GM11168 (cell line): Measurements from ENCODE around the gene DPP6.

Experiments used
- in situ Hi-C: fragments of 300-500 bp; cut with MboI; formaldehyde crosslinking; loops from one replicate; pipeline ENCODE4 v1.12.0; 2022; ENCODE audit warnings: low sequenced_read_pairs; ENCODE audit not compliant: unreplicated experiment

DPP6 gene

GRCh38 chr7:154437234-154437633 lies 385.0 kb downstream of the DPP6 start:
- in situ Hi-C loops, result no loop called here

GRCh38 chr7:154438571-154439367 lies 386.6 kb downstream of the DPP6 start:
- in situ Hi-C loops, result no loop called here

DNA sequence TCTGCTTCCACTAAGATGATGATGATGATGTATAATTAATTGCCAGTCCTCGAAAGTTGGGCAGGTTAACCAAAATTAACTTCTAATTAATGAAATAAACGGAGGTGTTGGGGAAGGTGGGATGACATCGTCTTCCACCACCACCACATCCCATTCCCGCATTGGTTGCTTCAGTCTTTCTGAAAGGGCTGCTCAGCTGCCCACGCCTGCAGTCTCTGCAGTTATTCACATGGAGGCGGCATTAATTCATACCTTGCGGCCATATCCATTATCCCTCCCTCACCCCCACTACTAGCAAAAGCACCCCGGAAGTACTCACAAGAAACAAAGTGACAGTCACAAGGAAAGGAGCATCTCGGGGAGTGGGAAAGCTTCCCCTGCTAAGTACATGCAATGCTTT lies 387.9 kb downstream of the DPP6 start:
- in situ Hi-C loops, result no loop called here

- in situ Hi-C loops, result no loop called here
Observed at GRCh38 chr7:154440651-154441050, 388.5 kb downstream of the DPP6 start.

- in situ Hi-C loops, result no loop called here
Observed at GRCh38 chr7:154441811-154442210, 389.6 kb downstream of the DPP6 start.

- in situ Hi-C loops, result no loop called here
Observed at GRCh38 chr7:154442939-154443338, 390.7 kb downstream of the DPP6 start.

GRCh38 chr7:154450451-154450850 lies 398.3 kb downstream of the DPP6 start:
- in situ Hi-C loops, result no loop called here

DNA sequence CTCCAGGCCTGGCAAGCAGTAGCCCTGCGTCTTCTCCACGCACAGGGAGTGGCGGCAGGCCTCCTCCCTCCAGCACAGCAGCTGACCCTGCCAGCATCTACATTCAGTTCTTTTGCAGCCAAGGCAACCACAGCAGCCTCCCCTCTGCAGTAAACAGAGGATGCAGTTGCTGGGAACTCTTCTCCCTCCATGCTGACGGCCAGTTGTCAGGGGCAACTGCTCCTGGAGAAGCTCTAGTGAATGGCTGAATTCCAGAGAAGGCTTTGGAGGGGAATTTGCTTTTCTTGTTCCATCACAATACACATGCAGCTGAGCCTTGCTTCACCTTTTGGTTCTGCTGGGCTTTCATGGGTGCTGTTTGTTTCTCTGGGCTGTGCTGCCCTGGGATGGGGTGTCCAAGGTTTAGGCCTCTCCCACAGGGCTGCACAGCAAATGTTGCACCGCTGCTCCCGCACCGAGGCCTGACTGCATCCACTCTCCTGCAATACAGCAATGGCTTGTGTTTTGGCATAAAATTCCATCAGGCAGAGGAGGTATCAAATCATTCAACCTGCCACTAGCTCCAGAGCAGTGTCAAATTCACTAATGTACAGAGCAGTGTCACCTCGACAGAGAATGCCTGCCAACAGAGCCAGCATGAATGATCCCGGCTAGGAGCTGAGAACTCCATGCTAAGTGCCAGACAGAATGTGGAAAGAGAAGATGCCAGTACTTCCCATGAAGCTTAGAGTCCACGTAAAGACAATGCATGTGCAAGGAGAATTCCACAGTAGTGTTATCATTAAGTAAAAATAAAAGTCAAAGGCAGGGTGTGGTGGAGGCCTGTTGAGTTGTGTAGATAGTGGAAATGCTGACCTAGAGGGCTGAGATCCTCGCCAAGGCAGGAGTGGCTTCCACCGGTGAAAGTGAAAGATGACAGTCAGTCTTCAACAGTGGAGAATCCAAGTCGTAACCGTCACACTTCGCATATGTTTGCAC lies 399.6 kb downstream of the DPP6 start:
- in situ Hi-C loops, result no loop called here

DNA sequence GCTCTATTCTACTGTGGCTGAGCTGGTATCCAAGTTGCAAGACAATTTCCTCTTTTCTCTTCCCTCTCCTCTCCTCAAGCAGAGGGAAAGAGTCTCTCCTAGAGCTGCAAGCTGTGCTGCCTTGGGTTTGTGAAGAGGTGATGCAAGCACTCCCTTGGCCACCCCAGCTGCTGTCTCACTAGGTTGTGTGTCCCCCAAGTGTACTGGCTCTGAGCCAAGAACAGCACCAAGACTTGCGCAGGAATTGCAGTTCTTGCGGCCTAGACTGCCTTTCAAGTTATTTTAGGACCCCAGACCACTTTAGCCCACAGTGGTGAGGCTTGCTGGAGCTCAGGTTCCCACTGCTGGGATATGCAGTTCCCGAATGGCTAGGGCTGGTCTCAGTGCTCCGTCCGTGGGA lies 411.6 kb downstream of the DPP6 start:
- in situ Hi-C loops, result no loop called here

- in situ Hi-C loops, result no loop called here
Observed at GRCh38 chr7:154469652-154470051, 417.5 kb downstream of the DPP6 start.

GRCh38 chr7:154472343-154472742 lies 420.1 kb downstream of the DPP6 start:
- in situ Hi-C loops, result no loop called here

DNA sequence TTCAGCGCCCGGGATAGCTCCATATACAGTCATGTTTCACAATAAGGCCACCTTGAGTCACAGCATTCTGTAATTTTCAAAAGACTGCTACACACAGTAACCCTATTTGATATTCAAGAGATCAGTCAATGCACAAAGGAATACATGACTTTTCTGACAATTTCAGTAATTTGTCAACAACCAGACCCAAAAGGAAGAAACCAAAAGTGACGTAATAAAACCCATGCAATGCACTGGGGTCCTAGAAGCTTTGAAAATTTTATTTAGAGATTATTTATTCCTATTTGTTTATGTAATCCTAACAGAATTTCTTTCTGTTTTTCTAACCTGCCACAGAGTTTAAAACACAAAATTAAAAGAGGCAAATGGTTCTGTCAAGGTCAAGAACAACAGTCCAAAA lies 421.2 kb downstream of the DPP6 start:
- in situ Hi-C loops, result no loop called here

GRCh38 chr7:154474903-154475520 lies 422.8 kb downstream of the DPP6 start:
- in situ Hi-C loops, result no loop called here

- in situ Hi-C loops, result no loop called here
Observed at GRCh38 chr7:154475864-154476263, 423.7 kb downstream of the DPP6 start.

- in situ Hi-C loops, result no loop called here
Observed at GRCh38 chr7:154480817-154481216, 428.6 kb downstream of the DPP6 start.

DNA sequence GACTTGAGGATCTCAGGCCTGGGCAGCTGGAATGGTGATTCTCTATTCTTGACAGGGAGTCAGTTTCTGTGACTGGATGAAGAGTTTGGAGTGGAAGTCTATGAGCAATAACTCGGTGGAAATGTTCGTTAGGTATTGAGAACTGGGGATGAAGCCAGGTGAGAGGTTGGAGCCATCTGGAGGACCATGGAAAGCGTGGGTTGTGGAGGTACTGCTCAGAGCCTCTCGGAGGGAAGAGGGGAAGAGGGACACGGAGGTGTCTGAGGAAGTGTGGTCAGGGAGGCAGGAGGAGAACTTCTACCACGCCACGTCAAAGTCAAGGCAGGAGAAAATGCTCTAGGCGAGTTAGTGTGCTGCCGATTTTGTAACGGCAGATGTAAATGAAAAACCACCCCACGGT lies 430.7 kb downstream of the DPP6 start:
- in situ Hi-C loops, result no loop called here

DNA sequence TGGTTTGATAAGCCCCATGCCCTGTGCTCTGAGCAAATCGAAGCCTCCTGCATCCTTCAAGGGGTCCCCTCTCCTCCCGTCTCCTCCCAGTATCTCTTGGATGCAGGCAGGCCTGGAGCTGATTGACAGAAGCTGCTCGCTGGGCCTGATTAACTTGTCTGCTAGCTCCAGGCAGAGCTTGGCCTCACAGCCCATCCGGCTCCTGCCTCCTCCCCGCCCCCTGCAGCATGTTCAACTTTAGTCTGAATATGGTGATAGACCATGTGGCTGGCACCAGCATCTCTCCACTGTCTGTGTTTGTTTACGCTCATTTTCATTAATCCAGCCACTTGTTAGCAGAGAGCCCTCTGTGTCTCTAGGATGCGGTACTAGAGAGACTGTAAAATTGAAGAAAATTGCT lies 432.2 kb downstream of the DPP6 start:
- in situ Hi-C loops, result no loop called here

DNA sequence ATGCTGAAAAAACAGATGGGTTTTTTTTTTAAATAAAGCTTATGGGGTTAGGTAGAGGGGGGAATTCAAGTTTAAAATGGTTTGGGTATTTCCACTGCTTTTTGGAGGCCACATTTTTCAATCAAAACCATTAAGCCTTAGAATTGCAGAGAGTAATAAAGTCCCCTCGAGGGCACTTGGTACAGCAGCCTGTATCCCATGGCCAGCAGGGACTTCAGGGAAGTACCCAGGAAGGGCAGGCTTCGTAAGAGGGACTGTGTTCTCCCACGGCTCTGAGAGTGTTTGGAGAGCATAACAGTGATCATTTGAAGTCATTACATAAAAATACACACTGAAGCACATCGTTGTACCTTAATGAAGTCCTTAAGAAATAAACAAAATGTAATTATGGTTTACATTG lies 432.7 kb downstream of the DPP6 start:
- in situ Hi-C loops, result no loop called here

GRCh38 chr7:154489897-154490296 lies 437.7 kb downstream of the DPP6 start:
- in situ Hi-C loops, result no loop called here

DNA sequence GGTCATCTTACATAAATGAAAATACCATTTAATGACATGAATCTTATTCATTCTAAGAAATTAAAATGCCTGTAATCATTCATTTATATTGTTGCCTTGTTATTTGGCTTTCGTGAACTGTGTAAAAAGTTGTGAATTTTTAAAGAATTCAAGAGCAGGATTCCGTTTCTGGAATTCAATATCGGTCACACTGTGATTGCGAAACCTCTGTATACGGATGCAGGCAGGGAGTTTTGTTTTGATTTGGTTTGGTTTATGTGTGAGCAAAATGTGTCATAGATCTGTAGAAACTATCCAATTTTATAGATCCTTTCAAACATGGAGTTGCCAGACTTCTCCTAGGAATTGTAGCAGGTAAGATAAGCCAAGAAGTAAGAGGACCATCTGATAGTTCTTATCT lies 441.4 kb downstream of the DPP6 start:
- in situ Hi-C loops, result no loop called here

GRCh38 chr7:154497751-154498150 lies 445.6 kb downstream of the DPP6 start:
- in situ Hi-C loops, result no loop called here
